HG03469 (cell line): ENCODE results near the gene MIS18BP1.
"Not testable (repeated sequence)": the region's sequence is repeated elsewhere in the genome, so short reads cannot be mapped to it uniquely, and the experiment has no call there.

ENCODE experiments used
- ATAC-seq: cut with Tn5 transposase; IDR thresholded peaks from one replicate; pipeline ENCODE4 v1.9.1; 2021; ENCODE audit warnings: mild to moderate bottlenecking, moderate library complexity, moderate number of reproducible peaks; ENCODE audit not compliant: unreplicated experiment

Gene MIS18BP1

DNA sequence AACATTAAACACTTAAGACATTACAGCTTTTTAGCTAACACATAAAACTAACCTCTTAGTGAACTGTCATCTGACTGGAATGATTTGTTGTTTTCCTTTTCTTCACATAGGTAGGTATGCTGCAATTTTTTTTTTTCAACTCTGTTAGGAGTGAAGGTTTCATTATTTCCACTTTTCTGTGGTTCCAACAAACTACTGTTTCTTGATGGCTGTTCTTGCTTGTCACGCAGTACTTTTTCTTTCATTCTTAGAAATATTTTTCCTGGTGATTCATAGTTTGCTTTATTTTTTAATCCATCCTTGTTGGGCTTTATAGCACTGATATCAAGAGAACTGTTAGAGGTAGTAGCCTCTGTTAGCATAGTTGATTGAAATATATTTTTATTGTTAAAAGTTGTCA is 6.3 kb downstream of the MIS18BP1 start:
- ATAC-seq, result peak; percentile 37

GRCh38 chr14:45246151-45246550 is 6.9 kb downstream of the MIS18BP1 start:
- ATAC-seq, result no peak

DNA sequence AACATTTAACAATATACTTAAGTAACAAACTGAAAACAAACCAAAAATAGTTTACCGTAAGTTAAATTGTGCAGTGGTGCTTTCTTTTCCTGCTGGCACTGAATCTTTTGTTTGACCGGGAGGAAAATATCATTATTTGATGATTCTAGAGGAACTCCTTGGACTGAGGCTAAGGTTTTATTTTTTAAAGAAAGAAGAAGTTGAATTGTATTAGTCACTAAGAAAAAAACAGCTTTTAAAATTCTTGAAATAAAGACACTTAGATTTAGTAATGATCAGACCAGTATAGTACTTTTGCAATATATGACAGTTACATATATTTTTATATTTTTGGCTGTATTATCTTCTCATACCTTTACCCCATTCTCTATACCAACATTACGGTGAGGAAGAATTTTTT is 10.3 kb downstream of the MIS18BP1 start:
- ATAC-seq, result no peak

- no peak for ATAC-seq
Measured at GRCh38 chr14:45238988-45239387, 14.0 kb downstream of the MIS18BP1 start.

DNA sequence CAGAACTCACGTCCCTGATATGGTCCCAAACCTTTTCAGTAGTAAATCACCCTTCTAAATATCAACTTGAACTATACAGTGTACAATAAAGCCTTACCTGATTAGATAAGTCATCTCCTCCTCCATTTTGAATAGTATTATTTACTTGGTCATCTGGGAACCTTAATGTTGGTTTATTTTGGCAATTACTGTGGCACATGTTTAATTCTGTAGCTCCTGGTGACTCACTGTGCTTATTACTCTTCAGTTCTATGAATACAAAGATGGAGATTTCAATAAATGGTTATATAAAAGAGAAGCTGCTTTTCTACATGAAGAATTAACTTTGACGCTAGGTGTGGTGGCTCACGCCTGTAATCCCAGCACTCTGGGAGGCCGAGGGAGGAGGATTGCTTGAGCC is 25.4 kb downstream of the MIS18BP1 start:
- ATAC-seq, result no peak

- ATAC-seq, result no peak
Measured at GRCh38 chr14:45222485-45223262, 30.3 kb downstream of the MIS18BP1 start.

DNA sequence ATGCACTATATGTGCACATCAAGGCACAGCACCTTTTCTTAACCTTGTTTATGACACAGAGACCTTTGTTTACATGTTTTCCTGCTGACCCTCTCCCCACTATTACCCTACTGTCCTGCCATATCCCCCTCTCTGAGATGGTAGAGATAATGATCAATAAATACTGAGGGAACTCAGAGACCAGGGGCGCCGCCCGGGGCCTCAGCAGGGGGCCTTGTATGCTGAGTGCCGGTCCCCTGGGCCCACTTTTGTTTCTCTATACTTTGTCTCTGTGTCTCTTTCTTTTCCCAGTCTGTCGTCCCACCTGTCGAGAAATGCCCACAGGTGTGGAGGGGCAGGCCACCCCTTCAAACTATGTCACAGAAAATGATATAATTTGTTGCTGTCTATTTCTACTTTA is 38.7 kb downstream of the MIS18BP1 start:
- ATAC-seq, result not testable (repeated sequence)

GRCh38 chr14:45213716-45214115 is 39.3 kb downstream of the MIS18BP1 start:
- ATAC-seq, result not testable (repeated sequence)

DNA sequence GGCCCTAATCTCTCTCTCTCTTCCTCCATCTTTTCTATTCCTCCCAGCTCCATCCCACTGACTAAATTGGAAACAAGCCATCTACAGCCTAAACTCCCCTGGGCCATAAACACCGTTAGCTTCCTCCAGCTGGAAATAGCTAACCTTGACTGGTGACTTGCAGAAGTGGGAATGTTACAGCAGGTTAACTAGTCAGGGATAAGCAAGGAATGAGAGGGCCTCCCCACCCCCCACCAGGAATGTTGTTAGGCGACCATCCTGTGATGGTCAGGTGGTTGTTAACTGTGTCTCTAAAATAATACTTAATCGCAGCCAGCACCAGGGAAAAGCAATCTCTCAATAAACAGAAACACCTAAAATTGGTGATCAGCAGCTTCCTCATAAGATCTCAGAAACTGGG is 40.8 kb downstream of the MIS18BP1 start:
- ATAC-seq, result no peak

DNA sequence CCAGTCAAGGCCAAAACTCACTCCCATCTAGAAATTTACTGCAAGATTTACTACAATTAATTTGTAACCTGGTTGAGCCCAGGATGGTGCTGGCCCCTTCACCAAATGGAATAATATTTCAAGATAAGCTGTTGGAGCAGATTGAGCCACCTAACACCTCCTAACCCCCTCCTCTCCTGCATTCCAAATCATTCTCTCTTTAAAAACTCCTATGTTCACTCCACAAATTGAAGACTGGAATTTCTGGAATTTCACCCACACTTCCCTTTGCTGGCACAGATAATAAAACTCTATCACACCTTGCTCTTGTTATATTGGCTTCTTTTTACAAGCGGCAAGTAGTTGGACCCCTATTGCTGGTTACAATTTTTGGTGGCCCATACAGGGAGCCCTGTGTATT is 41.7 kb downstream of the MIS18BP1 start:
- no peak for ATAC-seq

- ATAC-seq, result no peak
Measured at GRCh38 chr14:45210159-45210558, 42.8 kb downstream of the MIS18BP1 start.

DNA sequence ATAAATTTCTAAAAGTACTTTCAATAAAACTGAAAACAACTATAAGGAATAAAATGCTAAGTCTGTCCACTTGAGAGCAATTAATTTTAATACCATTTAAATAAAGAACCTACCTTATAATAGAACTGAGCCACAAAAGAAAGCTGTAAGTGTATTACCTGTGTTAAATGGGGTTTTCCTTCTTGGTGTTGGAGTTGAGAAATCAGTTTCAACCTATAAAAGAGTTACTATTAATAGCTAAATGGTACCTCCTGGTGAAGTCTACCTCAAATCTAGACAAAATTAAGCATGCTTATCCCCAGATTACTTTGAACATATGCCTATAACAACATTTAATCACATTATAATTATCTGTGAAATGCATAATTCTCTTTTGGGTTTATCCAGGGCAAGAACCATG is 48.8 kb downstream of the MIS18BP1 start:
- no peak for ATAC-seq

- ATAC-seq, result peak; percentile 58
Measured at GRCh38 chr14:45201905-45202304, 51.1 kb downstream of the MIS18BP1 start.

- ATAC-seq, result no peak
Measured at GRCh38 chr14:45199230-45199629, 53.8 kb downstream of the MIS18BP1 start.

DNA sequence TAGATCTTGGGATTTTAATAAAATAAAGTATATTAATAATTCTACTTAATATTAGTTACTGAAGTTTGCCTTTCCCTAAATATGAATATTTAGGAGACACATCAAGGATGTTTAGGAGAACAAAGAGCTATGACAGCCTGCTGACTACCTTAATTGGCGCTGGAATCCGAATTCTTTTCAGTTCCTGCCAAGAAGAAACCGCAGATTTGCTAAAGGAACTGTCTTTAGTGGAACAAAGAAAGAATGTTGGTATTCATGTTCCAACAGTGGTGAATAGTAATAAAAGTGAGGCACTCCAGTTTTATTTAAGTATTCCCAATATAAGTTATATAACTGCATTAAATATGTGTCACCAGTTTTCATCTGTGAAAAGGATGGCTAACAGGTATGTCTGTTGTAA is 54.5 kb downstream of the MIS18BP1 start:
- ATAC-seq, result no peak

DNA sequence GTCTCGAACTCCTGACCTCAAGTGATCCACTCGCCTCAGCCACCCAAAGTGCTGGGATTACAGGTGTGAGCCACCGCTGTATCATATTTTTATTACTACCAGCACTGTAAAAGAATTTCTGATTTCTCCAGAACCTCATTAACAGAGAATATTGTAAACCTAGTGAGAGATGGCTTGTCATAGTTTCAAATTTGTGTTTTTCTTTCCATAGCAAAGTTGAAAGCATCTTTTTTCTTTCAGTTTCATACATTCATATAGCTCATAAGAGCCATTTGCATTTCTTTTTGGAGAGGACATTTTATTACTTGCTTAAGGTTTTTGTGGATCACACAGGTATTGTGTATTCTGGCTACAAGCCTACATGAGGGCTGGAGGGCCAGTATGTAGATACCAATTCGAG is 58.0 kb downstream of the MIS18BP1 start:
- no peak for ATAC-seq

DNA sequence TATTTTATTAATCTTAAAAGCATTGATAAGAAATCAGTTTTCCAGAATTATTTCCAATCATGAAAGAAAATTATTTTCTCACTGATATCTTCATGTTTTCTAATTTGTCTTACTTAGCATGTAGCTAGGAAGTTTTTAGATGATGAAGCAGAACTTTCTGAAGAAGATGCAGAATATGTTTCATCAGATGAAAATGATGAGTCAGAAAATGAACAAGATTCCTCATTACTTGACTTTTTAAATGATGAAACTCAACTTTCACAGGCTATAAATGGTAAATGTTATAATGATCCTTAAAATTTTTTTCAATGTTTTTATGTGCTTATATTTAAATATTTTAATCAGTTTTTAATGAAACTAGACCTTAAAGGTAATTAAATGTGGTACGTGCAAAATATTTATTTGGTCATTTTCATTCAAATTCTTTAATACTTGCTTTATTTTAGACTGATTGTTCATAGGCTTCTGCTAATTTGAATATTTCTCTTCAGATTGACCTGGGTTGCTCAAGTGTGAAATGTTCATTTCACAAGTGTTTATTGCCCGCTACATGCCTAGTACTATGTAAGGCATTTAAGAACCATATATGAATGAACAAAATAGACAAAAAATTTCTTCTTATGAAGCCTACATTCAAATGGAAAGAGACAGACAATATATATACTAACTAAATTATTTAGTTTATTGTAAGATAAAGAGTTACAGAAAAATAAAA is 67.7 kb downstream of the MIS18BP1 start:
- ATAC-seq, result no peak

GRCh38 chr14:45181806-45182205 is 71.2 kb downstream of the MIS18BP1 start:
- no peak for ATAC-seq

- ATAC-seq, result no peak
Measured at GRCh38 chr14:45181329-45181728, 71.7 kb downstream of the MIS18BP1 start.

DNA sequence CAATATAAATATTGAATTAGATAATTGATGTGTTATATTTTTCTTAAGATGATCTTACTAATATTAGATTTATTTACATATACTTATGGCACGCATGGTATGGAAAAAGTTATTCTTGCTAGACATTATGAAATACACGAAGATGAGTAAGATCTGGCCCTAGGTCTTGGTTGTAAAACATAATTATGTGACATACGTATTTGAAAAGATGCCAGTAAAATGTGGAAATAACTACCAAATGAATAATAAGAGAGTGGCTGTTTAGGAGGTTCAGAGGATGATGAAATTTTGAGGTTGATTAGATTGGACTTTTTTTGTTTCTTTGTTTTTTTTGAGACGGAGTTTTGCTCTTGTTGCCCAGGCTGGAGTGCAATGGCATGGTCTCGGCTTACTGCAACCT is 75.9 kb downstream of the MIS18BP1 start:
- no peak for ATAC-seq

- ATAC-seq, result no peak
Measured at GRCh38 chr14:45169906-45170305, 83.1 kb downstream of the MIS18BP1 start.

GRCh38 chr14:45156067-45156466 is 96.9 kb downstream of the MIS18BP1 start:
- ATAC-seq, result peak; percentile 73
